Measurements from ENCODE around the gene NPY2R.

The NPY2R gene

DNA sequence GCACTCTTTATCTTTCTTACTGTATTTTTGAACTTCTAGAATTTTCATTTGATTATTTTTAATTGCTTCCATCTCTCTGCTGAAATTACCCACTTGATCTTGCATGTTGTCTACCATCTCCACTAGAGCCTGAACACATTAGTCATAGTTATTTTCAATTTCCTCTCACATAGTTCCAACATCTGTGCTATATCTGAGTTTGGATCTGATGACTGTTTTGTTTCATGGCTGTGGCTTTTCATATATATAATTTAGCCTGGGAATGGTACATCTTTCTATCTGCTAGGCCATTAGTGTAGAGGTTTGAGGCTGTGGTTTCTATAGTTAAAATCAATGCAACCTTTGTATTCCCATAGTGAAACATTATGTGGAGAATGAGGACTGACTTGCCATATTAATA lies 33.2 kb downstream of the NPY2R start:
- H3K4me3 ChIP-seq (ENCODE audit: low read depth, low read length) = no peak overlapping the region
- no peak for DNase-seq (ENCODE audit: low read depth, low spot score)
- in situ Hi-C loops (cut with HindIII; ENCODE audit: low sequenced_read_pairs) = no loop called here
- TF ChIP-seq, protein P1, sequence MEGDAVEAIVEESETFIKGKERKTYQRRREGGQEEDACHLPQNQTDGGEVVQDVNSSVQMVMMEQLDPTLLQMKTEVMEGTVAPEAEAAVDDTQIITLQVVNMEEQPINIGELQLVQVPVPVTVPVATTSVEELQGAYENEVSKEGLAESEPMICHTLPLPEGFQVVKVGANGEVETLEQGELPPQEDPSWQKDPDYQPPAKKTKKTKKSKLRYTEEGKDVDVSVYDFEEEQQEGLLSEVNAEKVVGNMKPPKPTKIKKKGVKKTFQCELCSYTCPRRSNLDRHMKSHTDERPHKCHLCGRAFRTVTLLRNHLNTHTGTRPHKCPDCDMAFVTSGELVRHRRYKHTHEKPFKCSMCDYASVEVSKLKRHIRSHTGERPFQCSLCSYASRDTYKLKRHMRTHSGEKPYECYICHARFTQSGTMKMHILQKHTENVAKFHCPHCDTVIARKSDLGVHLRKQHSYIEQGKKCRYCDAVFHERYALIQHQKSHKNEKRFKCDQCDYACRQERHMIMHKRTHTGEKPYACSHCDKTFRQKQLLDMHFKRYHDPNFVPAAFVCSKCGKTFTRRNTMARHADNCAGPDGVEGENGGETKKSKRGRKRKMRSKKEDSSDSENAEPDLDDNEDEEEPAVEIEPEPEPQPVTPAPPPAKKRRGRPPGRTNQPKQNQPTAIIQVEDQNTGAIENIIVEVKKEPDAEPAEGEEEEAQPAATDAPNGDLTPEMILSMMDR (IDR thresholded peaks at IDR 0.05; ENCODE audit: low read depth, low read length) = no peak

DNA sequence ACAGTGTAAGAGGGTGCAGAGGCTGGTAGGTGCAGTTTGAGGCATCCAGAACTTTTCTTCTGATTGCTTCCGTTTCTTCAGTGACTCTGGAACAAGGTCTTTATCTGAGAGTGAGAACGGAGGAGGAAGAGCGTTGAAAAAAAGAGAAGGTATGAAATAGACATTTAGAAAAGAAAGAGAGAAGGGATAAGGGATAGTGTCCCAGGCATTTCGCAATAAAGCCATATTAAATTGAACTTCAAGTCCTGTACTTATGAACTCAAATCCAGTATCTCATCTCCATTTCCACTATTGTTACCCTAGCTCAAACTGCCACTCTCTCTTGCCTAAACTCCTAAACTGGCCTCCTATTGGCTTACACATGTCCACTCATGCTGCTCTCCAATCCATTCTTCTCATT lies 36.7 kb downstream of the NPY2R start:
- DNase-seq (ENCODE audit: low read depth, low spot score) = no peak
- no peak overlapping the region for H3K4me3 ChIP-seq (ENCODE audit: low read depth, low read length)
- TF ChIP-seq, protein P1 (IDR thresholded peaks at IDR 0.05; ENCODE audit: low read depth, low read length) = no peak
- in situ Hi-C loops (cut with HindIII; ENCODE audit: low sequenced_read_pairs) = no loop called here

DNA sequence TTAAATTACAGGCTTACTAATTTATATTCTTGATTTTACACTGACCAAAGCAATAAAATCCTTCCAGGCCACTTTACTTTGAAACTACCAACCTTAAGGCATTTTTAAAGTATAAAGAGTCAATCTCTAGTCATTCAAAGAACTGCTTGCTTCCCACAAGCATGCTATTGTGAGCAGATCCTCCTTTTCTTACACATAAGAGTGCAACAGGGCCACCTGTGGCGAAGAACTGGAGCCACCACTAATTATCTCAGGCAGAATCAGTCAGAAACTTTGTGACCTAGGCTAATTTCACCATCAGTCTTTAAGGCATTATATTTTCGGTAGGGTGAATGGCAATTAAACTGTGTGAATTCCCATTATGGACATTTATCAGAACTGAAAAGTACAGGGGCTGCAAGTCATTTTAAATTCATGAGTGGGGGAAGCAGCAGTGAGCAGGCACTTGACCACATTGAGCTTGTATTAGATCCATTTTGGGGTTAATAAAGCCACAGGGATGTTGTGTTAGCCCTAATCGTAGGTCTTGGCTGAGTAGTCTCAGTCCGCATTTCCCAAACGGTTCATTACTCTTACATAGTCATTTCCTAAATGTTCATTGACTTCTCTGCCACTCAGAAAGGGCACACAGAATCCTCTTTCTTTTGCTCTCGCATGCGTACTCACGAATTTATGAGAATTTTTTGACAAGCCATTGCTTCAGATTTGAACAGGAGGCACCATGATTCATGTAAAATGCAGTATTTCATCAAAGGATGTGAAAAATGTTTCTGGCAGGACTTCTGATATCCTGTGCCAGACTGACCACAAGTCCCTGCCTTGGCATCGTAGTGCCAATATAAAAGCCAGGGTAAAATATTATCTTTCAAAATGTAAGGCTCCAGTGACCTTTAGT lies 39.8 kb downstream of the NPY2R start:
- TF ChIP-seq, protein P1 (IDR thresholded peaks at IDR 0.05; ENCODE audit: low read depth, low read length) = no peak
- no peak overlapping the region for H3K4me3 ChIP-seq (ENCODE audit: low read depth, low read length)
- peak; percentile 1 for DNase-seq (ENCODE audit: low read depth, low spot score)
- in situ Hi-C loops (cut with HindIII; ENCODE audit: low sequenced_read_pairs) = no loop called here

DNA sequence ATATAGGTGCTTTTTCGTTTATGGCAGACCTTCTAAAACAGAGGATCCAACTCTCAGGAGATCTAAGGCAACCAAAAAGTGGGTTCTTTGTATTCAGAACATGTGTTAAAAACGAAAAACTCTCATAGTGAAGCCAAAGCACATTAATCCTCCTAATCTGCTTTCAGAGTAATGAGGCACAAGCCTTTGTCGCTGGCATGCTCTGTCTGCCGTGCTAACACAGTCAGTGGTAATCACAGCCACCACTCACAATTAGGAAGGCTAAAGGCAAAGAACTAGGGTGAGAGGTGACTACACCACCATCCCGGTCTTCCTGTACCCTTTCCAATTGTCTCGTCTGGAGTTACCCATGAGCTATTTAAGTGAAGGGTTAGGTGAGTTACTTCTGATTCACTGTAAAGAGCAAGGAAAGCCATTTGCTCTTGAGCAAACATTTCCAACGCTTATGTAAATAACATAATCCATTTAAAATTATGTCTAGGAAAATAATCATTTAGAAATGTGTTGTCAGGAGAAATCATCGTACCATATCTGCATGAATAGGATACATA lies 40.7 kb downstream of the NPY2R start:
- in situ Hi-C loops (cut with HindIII; ENCODE audit: low sequenced_read_pairs) = no loop called here
- TF ChIP-seq, protein P1 (IDR thresholded peaks at IDR 0.05; ENCODE audit: low read depth, low read length) = no peak
- H3K4me3 ChIP-seq (ENCODE audit: low read depth, low read length) = no peak overlapping the region
- DNase-seq (ENCODE audit: low read depth, low spot score) = no peak

DNA sequence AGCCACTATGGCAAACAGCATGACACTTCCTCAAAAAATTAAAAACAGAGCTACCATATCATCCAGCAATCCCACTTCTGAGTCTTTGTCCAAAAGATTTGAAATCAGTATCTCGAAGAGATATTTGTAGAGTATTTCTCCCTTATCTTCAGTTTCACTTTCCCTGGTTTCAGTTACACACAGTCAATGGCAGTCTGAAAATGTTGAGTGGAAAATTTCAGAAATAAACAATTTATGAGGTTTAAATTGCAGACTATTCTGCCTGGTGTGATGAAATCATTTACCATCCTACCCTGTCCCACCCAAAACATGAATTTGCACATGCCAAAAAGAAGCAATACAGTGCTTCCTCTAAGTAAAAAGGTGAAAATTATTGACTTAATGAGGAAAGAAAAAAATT lies 43.9 kb downstream of the NPY2R start:
- no peak overlapping the region for H3K4me3 ChIP-seq (ENCODE audit: low read depth, low read length)
- TF ChIP-seq, protein P1 (IDR thresholded peaks at IDR 0.05; ENCODE audit: low read depth, low read length) = no peak
- in situ Hi-C loops (cut with HindIII; ENCODE audit: low sequenced_read_pairs) = no loop called here
- no peak for DNase-seq (ENCODE audit: low read depth, low spot score)

DNA sequence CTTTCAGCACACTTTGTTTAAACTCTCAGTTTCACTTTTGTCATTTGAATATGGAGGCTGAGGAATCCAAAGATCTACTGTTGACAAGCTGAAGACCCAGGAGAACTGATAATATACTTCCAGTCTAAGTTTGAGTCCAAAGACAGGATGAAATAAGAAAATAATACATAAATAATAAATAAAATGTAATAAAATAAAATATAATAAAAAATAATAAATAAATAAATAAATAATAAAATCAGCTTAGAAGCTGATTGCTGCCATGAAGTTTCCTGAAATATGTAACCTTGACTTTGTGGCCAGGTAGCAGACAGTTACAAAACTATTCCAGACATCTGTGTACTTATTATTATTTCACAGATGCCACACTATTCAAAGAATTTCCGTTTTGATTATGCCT lies 55.0 kb downstream of the NPY2R start:
- in situ Hi-C loops (cut with HindIII; ENCODE audit: low sequenced_read_pairs) = no loop called here
- no peak overlapping the region for H3K4me3 ChIP-seq (ENCODE audit: low read depth, low read length)
- TF ChIP-seq, protein P1 (IDR thresholded peaks at IDR 0.05; ENCODE audit: low read depth, low read length) = no peak
- no peak for DNase-seq (ENCODE audit: low read depth, low spot score)
